Measurements from ENCODE around the gene EPHB1. TPM values are rescaled to one million over a fixed set of nuclear protein-coding genes. Genes with fewer than 3 reads are reported as not detected.

The EPHB1 gene
- total and polyA plus RNA-seq, 2 donors (not counting 3 experiments of a cell fraction or from before 2014, with no cell fraction given) = 1.3 to 5.2 TPM

GRCh38 chr3:134769287-134769868 is 25.7 kb upstream of the EPHB1 start:
- Histone ChIP-seq H3K4me1 (ENCODE audit: control insufficient read depth, extremely low read depth, insufficient read depth, low read length) (no peaks in the 10 kb centered on the region), H3K27ac (ENCODE audit: insufficient read depth, low read depth, low read length) (no peak overlapping the region), H3K4me2 (ENCODE audit: insufficient read depth, low read length) (no peak overlapping the region), H3K4me3 (replicated peaks in 1 of 3; ENCODE audit: insufficient read depth in 1 of 3, low read depth in 1 of 3, low read length in 3 of 3) (no peak overlapping the region), H3K36me3 (ENCODE audit: control insufficient read depth in 2 of 2, extremely low read depth in 1 of 2, insufficient read depth in 2 of 2, low read length in 2 of 2) (no peaks in the 10 kb centered on the region), H3K9ac (replicated peaks; ENCODE audit: extremely low read depth, insufficient read depth, low read length) (no peak overlapping the region), H2AFZ (ENCODE audit: low read depth, low read length) (no peak overlapping the region), H3K27me3 (ENCODE audit: control insufficient read depth in 2 of 2, insufficient read depth in 2 of 2, low read length in 2 of 2) (no peaks in the 10 kb centered on the region), H3K9me3 (replicated peaks; ENCODE audit: control insufficient read depth, insufficient read depth, low read length) (no peaks in the 10 kb centered on the region), H3K9me1 (replicated peaks; ENCODE audit: control insufficient read depth, extremely low read depth, insufficient read depth, low read length) (no peaks in the 10 kb centered on the region), H3K79me2 (ENCODE audit: control insufficient read depth, insufficient read depth, low read length) (no peaks in the 10 kb centered on the region), H4K20me1 (replicated peaks; ENCODE audit: control insufficient read depth, extremely low read depth, insufficient read depth, low read length) (no peaks in the 10 kb centered on the region)
- no peak for FAIRE-seq
- ChIA-PET POLR2A (no interaction called here), CTCF (interaction anchor here (1.3 to 2.8 kb wide), 2 partner anchors 14 to 25 kb away, joined by 4 to 8 read pairs; partner anchors contain the start of gene EPHB1)
- BruUV-seq (replicated peaks) = no TSS peak
- no peak for DNase-seq (ENCODE audit: low read depth, low spot score)
- dilution Hi-C loops (cut with MboI; ENCODE audit: extremely low pct_ligation_motif_present, low sequenced_read_pairs) (no loop called here), intact Hi-C loops (cut with micrococcal nuclease) (no loop called here)
- no peak for TF ChIP-seq EZH2 (IDR thresholded peaks at IDR 0.05; ENCODE audit: borderline replicate concordance, low read depth, low read length, severe bottlenecking)
- TF ChIP-seq POLR2AphosphoS5 (IDR thresholded peaks at IDR 0.05; ENCODE audit: insufficient read depth, low read depth, low read length) = no peak

- H4K20me1 ChIP-seq (replicated peaks; ENCODE audit: control insufficient read depth, extremely low read depth, insufficient read depth, low read length) = no peaks in the 10 kb centered on the region
- H3K4me2 ChIP-seq (ENCODE audit: insufficient read depth, low read length) = no peak overlapping the region
- H3K9ac ChIP-seq (replicated peaks; ENCODE audit: extremely low read depth, insufficient read depth, low read length) = no peak overlapping the region
- H3K9me1 ChIP-seq (replicated peaks; ENCODE audit: control insufficient read depth, extremely low read depth, insufficient read depth, low read length) = no peaks in the 10 kb centered on the region
- no peak for TF ChIP-seq EZH2 (IDR thresholded peaks at IDR 0.05; ENCODE audit: borderline replicate concordance, low read depth, low read length, severe bottlenecking)
- no peak overlapping the region for H3K4me3 ChIP-seq (replicated peaks in 1 of 3; ENCODE audit: insufficient read depth in 1 of 3, low read depth in 1 of 3, low read length in 3 of 3)
- H3K27ac ChIP-seq (ENCODE audit: insufficient read depth, low read depth, low read length) = no peak overlapping the region
- no peaks in the 10 kb centered on the region for H3K9me3 ChIP-seq (replicated peaks; ENCODE audit: control insufficient read depth, insufficient read depth, low read length)
- CTCF ChIA-PET = interaction anchor here (1.4 kb wide), 1 partner anchor 17 kb away, joined by 6 read pairs; no protein-coding TSS in a partner anchor
- FAIRE-seq (no peak), DNase-seq (ENCODE audit: low read depth, low spot score) (no peak)
- dilution Hi-C loops (cut with MboI; ENCODE audit: extremely low pct_ligation_motif_present, low sequenced_read_pairs) (no loop called here), intact Hi-C loops (cut with micrococcal nuclease) (no loop called here)
- H3K36me3 ChIP-seq (ENCODE audit: control insufficient read depth in 2 of 2, extremely low read depth in 1 of 2, insufficient read depth in 2 of 2, low read length in 2 of 2) = no peaks in the 10 kb centered on the region
- POLR2A ChIA-PET = no interaction called here
- no peaks in the 10 kb centered on the region for H3K79me2 ChIP-seq (ENCODE audit: control insufficient read depth, insufficient read depth, low read length)
- BruUV-seq (replicated peaks) = no TSS peak
- no peaks in the 10 kb centered on the region for H3K27me3 ChIP-seq (ENCODE audit: control insufficient read depth in 2 of 2, insufficient read depth in 2 of 2, low read length in 2 of 2)
- H2AFZ ChIP-seq (ENCODE audit: low read depth, low read length) = no peak overlapping the region
- no peaks in the 10 kb centered on the region for H3K4me1 ChIP-seq (ENCODE audit: control insufficient read depth, extremely low read depth, insufficient read depth, low read length)
Measured at GRCh38 chr3:134772011-134772410, 23.0 kb upstream of the EPHB1 start.
